SH-SY5Y (cell line): Measurements from ENCODE around the gene SGO1.

Source experiments
- GATA2 ChIP-seq: IDR thresholded peaks from 2 replicates; pipeline ENCODE4 v1.6.1; 2011; ENCODE audit warnings: mild to moderate bottlenecking, low read depth, low read length
- GATA3 ChIP-seq: IDR thresholded peaks from 2 replicates; pipeline ENCODE4 v1.6.1; 2011; ENCODE audit warnings: low read depth, mild to moderate bottlenecking, low read length, moderate library complexity

- TF ChIP-seq GATA2 = no peak
- no peak for TF ChIP-seq GATA3
Measured at GRCh38 chr3:20197775-20198174, 11.8 kb upstream of the SGO1 start.
